Measurements from ENCODE around the gene TDRKH. TPM values are rescaled to one million over a fixed set of nuclear protein-coding genes. Genes with fewer than 3 reads are reported as not detected.
"Not testable (repeated sequence)": the region's sequence is repeated elsewhere in the genome, so short reads cannot be mapped to it uniquely, and the experiment has no call there.

The TDRKH gene
- total RNA-seq, 4 donors from 2014 or later, result 1.2 to 5.0 (median 3.6) TPM

GRCh38 chr1:151741516-151741915, 48.8 kb downstream of the TDRKH start:
- no peak for TF ChIP-seq CTCF (IDR thresholded peaks at IDR 0.05)
- no peak for TF ChIP-seq POLR2A (IDR thresholded peaks at IDR 0.05)
- H3K27me3 ChIP-seq, result no peaks in the 10 kb centered on the region
- no peak overlapping the region for H3K27ac ChIP-seq
- no peaks in the 10 kb centered on the region for H3K4me1 ChIP-seq
- H3K9me3 ChIP-seq, result peaks cover 0 to 13% (median 3%) of the 10 kb centered on the region in 4 donors
- H3K4me3 ChIP-seq, result no peak overlapping the region
- H3K36me3 ChIP-seq, result no peaks in the 10 kb centered on the region
- DNase-seq, result no peak

- no peaks in the 10 kb centered on the region for H3K27me3 ChIP-seq
- no peak for DNase-seq
- H3K4me1 ChIP-seq, result peaks cover 0 to 2% (median 0%) of the 10 kb centered on the region in 4 donors
- TF ChIP-seq CTCF (IDR thresholded peaks at IDR 0.05) (no peak), POLR2A (IDR thresholded peaks at IDR 0.05) (no peak)
- H3K36me3 ChIP-seq, result no peaks in the 10 kb centered on the region
- peaks cover 0 to 13% (median 3%) of the 10 kb centered on the region in 4 donors for H3K9me3 ChIP-seq
- H3K27ac ChIP-seq, result no peak overlapping the region
- no peak overlapping the region for H3K4me3 ChIP-seq
Measured at GRCh38 chr1:151739590-151740355, 50.5 kb downstream of the TDRKH start.

GRCh38 chr1:151737479-151737878, 52.8 kb downstream of the TDRKH start:
- peaks cover 0 to 13% (median 3%) of the 10 kb centered on the region in 4 donors for H3K9me3 ChIP-seq
- H3K36me3 ChIP-seq, result no peaks in the 10 kb centered on the region
- H3K27ac ChIP-seq, result no peak overlapping the region
- peaks cover 0 to 4% (median 0%) of the 10 kb centered on the region in 4 donors for H3K4me1 ChIP-seq
- no peaks in the 10 kb centered on the region for H3K27me3 ChIP-seq
- DNase-seq, result no peak
- no peak overlapping the region for H3K4me3 ChIP-seq
- TF ChIP-seq CTCF (IDR thresholded peaks at IDR 0.05), result no peak
- no peak for TF ChIP-seq POLR2A (IDR thresholded peaks at IDR 0.05)

GRCh38 chr1:151737026-151737425, 53.3 kb downstream of the TDRKH start:
- Histone ChIP-seq H3K36me3 (no peaks in the 10 kb centered on the region), H3K4me3 (no peak overlapping the region), H3K4me1 (peaks cover 0 to 4% (median 0%) of the 10 kb centered on the region in 4 donors), H3K27me3 (no peaks in the 10 kb centered on the region), H3K27ac (no peak overlapping the region), H3K9me3 (peaks cover 0 to 13% (median 3%) of the 10 kb centered on the region in 4 donors)
- no peak for DNase-seq
- no peak for TF ChIP-seq CTCF (IDR thresholded peaks at IDR 0.05)
- TF ChIP-seq POLR2A (IDR thresholded peaks at IDR 0.05), result no peak

GRCh38 chr1:151733995-151734394, 56.3 kb downstream of the TDRKH start:
- not testable (repeated sequence) for H3K4me3 ChIP-seq, H3K27me3 ChIP-seq, H3K36me3 ChIP-seq, H3K4me1 ChIP-seq, DNase-seq, H3K27ac ChIP-seq
- peaks cover 0 to 13% (median 3%) of the 10 kb centered on the region in 4 donors for H3K9me3 ChIP-seq

GRCh38 chr1:151733126-151733525, 57.2 kb downstream of the TDRKH start:
- Histone ChIP-seq H3K27me3 (no peaks in the 10 kb centered on the region), H3K4me3 (no peak overlapping the region), H3K4me1 (peaks cover 0 to 4% (median 0%) of the 10 kb centered on the region in 4 donors), H3K9me3 (peaks cover 0 to 13% (median 3%) of the 10 kb centered on the region in 4 donors), H3K36me3 (no peaks in the 10 kb centered on the region), H3K27ac (no peak overlapping the region)
- TF ChIP-seq POLR2A (IDR thresholded peaks at IDR 0.05), result no peak
- DNase-seq, result no peak
